Karpas-422 (cell line): ENCODE measurements around the gene SSTR3. TPM values are rescaled to one million over a fixed set of nuclear protein-coding genes. Genes with fewer than 3 reads are reported as not detected.

Experiments used
- DNase-seq: peaks from one replicate; pipeline ENCODE4 v3.0.0-alpha.2; 2015
- H2AFZ ChIP-seq: fragments of 200-600 bp; sonication (generic); 2 replicates; pipeline ENCODE4 v1.6.1; 2014; ENCODE audit warnings: antibody characterized with exemption, low read length, mixed read lengths
- H3K27ac ChIP-seq: fragments of 200-600 bp; sonication (generic); 2 replicates; pipeline ENCODE4 v1.5.1; 2014; ENCODE audit warnings: mild to moderate bottlenecking, low read length, moderate library complexity
- H3K27me3 ChIP-seq: fragments of 200-600 bp; sonication (generic); 2 replicates; pipeline ENCODE4 v1.6.1; 2014; ENCODE audit warnings: low read length, mixed read lengths
- H3K36me3 ChIP-seq: fragments of 200-600 bp; sonication (generic); 2 replicates; pipeline ENCODE4 v1.6.1; 2014; ENCODE audit warnings: low read length, mixed read lengths; ENCODE audit not compliant: insufficient read depth
- H3K4me1 ChIP-seq: fragments of 200-600 bp; sonication (generic); 2 replicates; pipeline ENCODE4 v1.6.1; 2014; ENCODE audit warnings: mild to moderate bottlenecking, low read length, mixed read lengths
- H3K4me2 ChIP-seq: fragments of 200-600 bp; sonication (generic); 2 replicates; pipeline ENCODE4 v1.6.1; 2014; ENCODE audit warnings: low read length, low read depth, mild to moderate bottlenecking; ENCODE audit not compliant: poor library complexity, severe bottlenecking
- H3K4me3 ChIP-seq: fragments of 200-600 bp; sonication (generic); 2 replicates; pipeline ENCODE4 v1.5.1; 2014; ENCODE audit warnings: mild to moderate bottlenecking, antibody characterized with exemption, low read length, mixed read lengths
- H3K79me2 ChIP-seq: fragments of 200-600 bp; sonication (generic); 2 replicates; pipeline ENCODE4 v1.6.1; 2014; ENCODE audit warnings: mild to moderate bottlenecking, low read length, mixed read lengths
- H3K9ac ChIP-seq: fragments of 200-600 bp; sonication (generic); 2 replicates; pipeline ENCODE4 v1.6.0; 2014; ENCODE audit warnings: low read length
- H3K9me2 ChIP-seq: fragments of 200-600 bp; sonication (generic), shearing (Covaris generic); replicated peaks from 2 replicates; pipeline ENCODE4 v1.6.0; 2014; ENCODE audit warnings: mild to moderate bottlenecking, low read length, moderate library complexity; ENCODE audit not compliant: insufficient read depth
- H3K9me3 ChIP-seq: fragments of 300-700, 200-600 bp; sonication (generic); 2 replicates; pipeline ENCODE4 v1.6.1; 2014; ENCODE audit warnings: low read length, mixed read lengths
- H4K20me1 ChIP-seq: fragments of 200-600 bp; sonication (generic); 2 replicates; pipeline ENCODE4 v1.6.1; 2014; ENCODE audit warnings: mild to moderate bottlenecking, antibody characterized with exemption, low read length, low read depth; ENCODE audit not compliant: insufficient read depth
- total RNA-seq: library from RNA; depleted of rRNA; stranded (reverse); fragments of >200 nt; shearing (Covaris generic); gene quantifications from 2 replicates; pipeline ENCODE4 v1.2.3, GENCODE V29; 2014; ENCODE audit warnings: low replicate concordance

The SSTR3 gene
- total RNA-seq, 1 experiment from 2014 or later, result not detected

GRCh38 chr22:37213941-37214730 lies 1.9 kb upstream of the SSTR3 start:
- H3K4me2 ChIP-seq, result no peak overlapping the region
- no peaks in the 10 kb centered on the region for H3K9me3 ChIP-seq
- H3K36me3 ChIP-seq, result no peaks in the 10 kb centered on the region
- no peaks in the 10 kb centered on the region for H3K9me2 ChIP-seq
- H3K27me3 ChIP-seq, result no peaks in the 10 kb centered on the region
- no peak overlapping the region for H2AFZ ChIP-seq
- H3K79me2 ChIP-seq, result no peaks in the 10 kb centered on the region
- H4K20me1 ChIP-seq, result no peaks in the 10 kb centered on the region
- no peak overlapping the region for H3K4me3 ChIP-seq
- peaks cover 15% of the 10 kb centered on the region for H3K4me1 ChIP-seq
- no peak overlapping the region for H3K27ac ChIP-seq
- no peak for DNase-seq
- no peak overlapping the region for H3K9ac ChIP-seq

- Histone ChIP-seq H3K79me2 (no peaks in the 10 kb centered on the region), H3K27ac (no peak overlapping the region), H3K36me3 (no peaks in the 10 kb centered on the region), H3K4me1 (peaks cover 7% of the 10 kb centered on the region), H4K20me1 (no peaks in the 10 kb centered on the region), H3K9me3 (no peaks in the 10 kb centered on the region), H3K4me3 (no peak overlapping the region), H3K9me2 (no peaks in the 10 kb centered on the region), H3K4me2 (no peak overlapping the region), H3K9ac (no peak overlapping the region), H2AFZ (no peak overlapping the region), H3K27me3 (no peaks in the 10 kb centered on the region)
- DNase-seq, result no peak
These were observed 1.1 kb upstream of the SSTR3 start for GRCh38 chr22:37213218-37213855.

- no peak for DNase-seq
- H3K4me1 ChIP-seq, result peaks cover 5% of the 10 kb centered on the region
- H3K9ac ChIP-seq, result no peak overlapping the region
These were observed 457 bp downstream of the SSTR3 start for GRCh38 chr22:37211866-37212173.

GRCh38 chr22:37211075-37211865 lies 1.0 kb downstream of the SSTR3 start:
- H3K27me3 ChIP-seq, result no peaks in the 10 kb centered on the region
- H3K4me1 ChIP-seq, result peaks cover 5% of the 10 kb centered on the region

More at GRCh38 chr22:37211866-37212173, 457 bp downstream of the SSTR3 start:
- H3K27me3 ChIP-seq, result no peaks in the 10 kb centered on the region
- no peaks in the 10 kb centered on the region for H3K9me2 ChIP-seq
- H3K9me3 ChIP-seq, result no peaks in the 10 kb centered on the region
- no peaks in the 10 kb centered on the region for H4K20me1 ChIP-seq
- H3K4me3 ChIP-seq, result no peak overlapping the region
- no peak overlapping the region for H2AFZ ChIP-seq
- H3K36me3 ChIP-seq, result no peaks in the 10 kb centered on the region
- H3K27ac ChIP-seq, result no peak overlapping the region
- no peaks in the 10 kb centered on the region for H3K79me2 ChIP-seq
- H3K4me2 ChIP-seq, result no peak overlapping the region

GRCh38 chr22:37210041-37210803 lies 2.1 kb downstream of the SSTR3 start:
- Histone ChIP-seq H2AFZ (no peak overlapping the region), H3K27ac (no peak overlapping the region), H3K79me2 (no peaks in the 10 kb centered on the region), H3K9me2 (no peaks in the 10 kb centered on the region), H4K20me1 (no peaks in the 10 kb centered on the region), H3K36me3 (no peaks in the 10 kb centered on the region), H3K4me2 (no peak overlapping the region), H3K9me3 (no peaks in the 10 kb centered on the region), H3K4me3 (no peak overlapping the region), H3K4me1 (peaks cover 5% of the 10 kb centered on the region), H3K27me3 (no peaks in the 10 kb centered on the region), H3K9ac (no peak overlapping the region)
- no peak for DNase-seq

More at GRCh38 chr22:37211075-37211865, 1.0 kb downstream of the SSTR3 start:
- Histone ChIP-seq H3K27ac (no peak overlapping the region), H3K4me3 (no peak overlapping the region), H3K9me2 (no peaks in the 10 kb centered on the region), H3K36me3 (no peaks in the 10 kb centered on the region), H3K9ac (no peak overlapping the region), H4K20me1 (no peaks in the 10 kb centered on the region), H2AFZ (no peak overlapping the region), H3K79me2 (no peaks in the 10 kb centered on the region), H3K9me3 (no peaks in the 10 kb centered on the region), H3K4me2 (no peak overlapping the region)
- DNase-seq, result no peak

GRCh38 chr22:37209140-37209845 lies 3.0 kb downstream of the SSTR3 start:
- Histone ChIP-seq H2AFZ (no peak overlapping the region), H3K4me2 (no peak overlapping the region), H3K27ac (no peak overlapping the region), H3K27me3 (no peaks in the 10 kb centered on the region), H3K79me2 (no peaks in the 10 kb centered on the region), H3K9me3 (no peaks in the 10 kb centered on the region), H3K36me3 (no peaks in the 10 kb centered on the region), H3K9me2 (no peaks in the 10 kb centered on the region), H3K9ac (no peak overlapping the region), H4K20me1 (no peaks in the 10 kb centered on the region), H3K4me1 (peaks cover 5% of the 10 kb centered on the region), H3K4me3 (no peak overlapping the region)
- no peak for DNase-seq

- H3K79me2 ChIP-seq, result no peaks in the 10 kb centered on the region
- H3K4me1 ChIP-seq, result peaks cover 5% of the 10 kb centered on the region
- no peak overlapping the region for H3K27ac ChIP-seq
- H3K9me3 ChIP-seq, result no peaks in the 10 kb centered on the region
- no peak for DNase-seq
- H3K9me2 ChIP-seq, result no peaks in the 10 kb centered on the region
- H4K20me1 ChIP-seq, result no peaks in the 10 kb centered on the region
- no peaks in the 10 kb centered on the region for H3K36me3 ChIP-seq
- no peak overlapping the region for H3K4me3 ChIP-seq
- no peak overlapping the region for H3K4me2 ChIP-seq
- H3K27me3 ChIP-seq, result no peaks in the 10 kb centered on the region
- H3K9ac ChIP-seq, result no peak overlapping the region
- H2AFZ ChIP-seq, result no peak overlapping the region
These were observed 3.7 kb downstream of the SSTR3 start for GRCh38 chr22:37208401-37209139.
